Non-pigmented ciliary epithelial cell (primary cell): ENCODE measurements around the gene HCN1.
"Not testable (repeated sequence)": the region's sequence is repeated elsewhere in the genome, so short reads cannot be mapped to it uniquely, and the experiment has no call there.

Experiments used
- DNase-seq: peaks from one replicate; pipeline ENCODE4 v3.0.0-alpha.2; 2010; ENCODE audit warnings: low read depth

HCN1 gene

GRCh38 chr5:45414620-45415573, 281.3 kb downstream of the HCN1 start:
- no peak for DNase-seq

GRCh38 chr5:45411971-45412612, 284.1 kb downstream of the HCN1 start:
- no peak for DNase-seq

GRCh38 chr5:45410304-45410995, 285.7 kb downstream of the HCN1 start:
- DNase-seq: no peak

GRCh38 chr5:45408067-45408466, 288.1 kb downstream of the HCN1 start:
- no peak for DNase-seq

GRCh38 chr5:45402804-45403455, 293.2 kb downstream of the HCN1 start:
- no peak for DNase-seq

GRCh38 chr5:45399041-45399440, 297.1 kb downstream of the HCN1 start:
- DNase-seq: no peak

- DNase-seq: peak; percentile 34
Observed at GRCh38 chr5:45385321-45386058, 310.7 kb downstream of the HCN1 start.

GRCh38 chr5:45383985-45384384, 312.2 kb downstream of the HCN1 start:
- DNase-seq: no peak

GRCh38 chr5:45382583-45382982, 313.6 kb downstream of the HCN1 start:
- no peak for DNase-seq

- peak; percentile 11 for DNase-seq
Observed at GRCh38 chr5:45376417-45376816, 319.8 kb downstream of the HCN1 start.

GRCh38 chr5:45372629-45373028, 323.6 kb downstream of the HCN1 start:
- DNase-seq: no peak

- DNase-seq: not testable (repeated sequence)
Observed at GRCh38 chr5:45371423-45371822, 324.8 kb downstream of the HCN1 start.

- no peak for DNase-seq
Observed at GRCh38 chr5:45355189-45355992, 340.8 kb downstream of the HCN1 start.

GRCh38 chr5:45336464-45336863, 359.7 kb downstream of the HCN1 start:
- no peak for DNase-seq

GRCh38 chr5:45335978-45336377, 360.2 kb downstream of the HCN1 start:
- no peak for DNase-seq

- no peak for DNase-seq
Observed at GRCh38 chr5:45335346-45335745, 360.8 kb downstream of the HCN1 start.

- DNase-seq: no peak
Observed at GRCh38 chr5:45334939-45335338, 361.2 kb downstream of the HCN1 start.

- not testable (repeated sequence) for DNase-seq
Observed at GRCh38 chr5:45312627-45313026, 383.6 kb downstream of the HCN1 start.

- no peak for DNase-seq
Observed at GRCh38 chr5:45295231-45295630, 400.9 kb downstream of the HCN1 start.

GRCh38 chr5:45288746-45289145, 407.4 kb downstream of the HCN1 start:
- DNase-seq: no peak

- DNase-seq: no peak
Observed at GRCh38 chr5:45284436-45284835, 411.7 kb downstream of the HCN1 start.
